GM12891 (cell line): ENCODE data around the gene SH2D4B.

ENCODE experiments used
- POLR2AphosphoS5 ChIP-seq: IDR thresholded peaks from 2 replicates; pipeline ENCODE4 v1.6.1; 2011; ENCODE audit warnings: low read depth, low read length, control low read depth
- TAF1 ChIP-seq: IDR thresholded peaks from 2 replicates; pipeline ENCODE4 v1.6.1; 2011; ENCODE audit warnings: low read depth, low read length, control low read depth

DNA sequence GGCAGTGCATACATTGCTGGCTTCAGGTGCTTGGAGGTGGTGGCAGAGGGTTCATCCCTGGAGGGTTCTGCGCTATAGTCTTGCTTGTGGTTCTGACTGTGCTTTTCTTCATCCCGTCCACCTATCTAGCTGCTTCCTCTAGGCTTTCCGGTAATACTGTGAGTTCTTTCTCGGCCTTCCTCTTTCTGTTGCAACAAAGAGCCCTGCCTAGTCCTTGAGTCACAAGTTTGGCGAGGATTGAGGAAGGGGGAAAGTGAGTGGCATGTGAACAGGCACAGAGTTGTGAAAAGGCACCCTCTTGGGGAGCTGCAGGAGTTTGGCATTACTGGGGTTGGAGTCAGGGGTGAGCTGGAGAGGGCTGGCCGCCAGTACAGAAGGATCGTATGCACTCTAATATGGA, 123.0 kb downstream of the SH2D4B start:
- TF ChIP-seq POLR2AphosphoS5 (no peak), TAF1 (no peak)
